Glutamatergic neuron (in vitro differentiated cells): ENCODE data around the gene RPS6KB2. TPM values are rescaled to one million over a fixed set of nuclear protein-coding genes. Genes with fewer than 3 reads are reported as not detected.
A peak's percentile ranks its signal among the peaks of the same experiment; 100 is the strongest.

Experiments used
- DNase-seq: peaks from one replicate; pipeline ENCODE4 v3.0.0; 2022
- H3K27ac Mint-ChIP-seq: one replicate; pipeline ENCODE4 v1.8.0; 2020; ENCODE audit warnings: mild to moderate bottlenecking, mixed read lengths, inconsistent platforms; ENCODE audit not compliant: unreplicated experiment
- H3K27me3 Mint-ChIP-seq: one replicate; pipeline ENCODE4 v1.8.0; 2020; ENCODE audit warnings: mild to moderate bottlenecking, moderate library complexity, mixed read lengths, inconsistent platforms; ENCODE audit not compliant: unreplicated experiment
- H3K36me3 Mint-ChIP-seq: one replicate; pipeline ENCODE4 v1.8.0; 2020; ENCODE audit warnings: mild to moderate bottlenecking, mixed read lengths, inconsistent platforms; ENCODE audit not compliant: unreplicated experiment
- H3K4me1 Mint-ChIP-seq: one replicate; pipeline ENCODE4 v1.8.0; 2020; ENCODE audit warnings: mild to moderate bottlenecking, low read depth, mixed read lengths, inconsistent platforms; ENCODE audit not compliant: unreplicated experiment
- H3K4me3 Mint-ChIP-seq: one replicate; pipeline ENCODE4 v1.8.0; 2020; ENCODE audit warnings: mild to moderate bottlenecking, mixed read lengths, inconsistent platforms; ENCODE audit not compliant: unreplicated experiment
- H3K9me3 Mint-ChIP-seq: one replicate; pipeline ENCODE4 v1.8.0; 2020; ENCODE audit warnings: mild to moderate bottlenecking, moderate library complexity, mixed read lengths, inconsistent platforms; ENCODE audit not compliant: unreplicated experiment
- CTCF ChIP-seq: fragments of 200-600 bp; sonication (generic); IDR thresholded peaks from one replicate; pipeline ENCODE4 v1.5.0; 2021; ENCODE audit not compliant: partially characterized antibody, unreplicated experiment
- total RNA-seq: library from RNA; stranded (reverse); fragmentation: NEBNext Ultra II Directional; extraction: Animal tissue kit (Norgen Biotek cat#: 25700); gene quantifications from one replicate; pipeline ENCODE4 v1.2.1, GENCODE V29; 2021; ENCODE audit not compliant: unreplicated experiment

The RPS6KB2 gene
- total RNA-seq, 1 donor from 2014 or later: 69.0 TPM

- Mint-ChIP-seq H3K27me3 (peaks cover 3% of the 10 kb centered on the region), H3K9me3 (no peaks in the 10 kb centered on the region), H3K4me3 (no peak overlapping the region), H3K27ac (no peak overlapping the region), H3K4me1 (peaks cover 5% of the 10 kb centered on the region), H3K36me3 (no peaks in the 10 kb centered on the region)
- no peak for DNase-seq
- no peak for TF ChIP-seq CTCF
Measured at GRCh38 chr11:67405688-67406339, 22.5 kb upstream of the RPS6KB2 start.

GRCh38 chr11:67406420-67406968, 21.8 kb upstream of the RPS6KB2 start:
- Mint-ChIP-seq H3K27ac (no peak overlapping the region), H3K4me1 (peaks cover 5% of the 10 kb centered on the region), H3K36me3 (no peaks in the 10 kb centered on the region), H3K4me3 (no peak overlapping the region), H3K9me3 (no peaks in the 10 kb centered on the region), H3K27me3 (peaks cover 3% of the 10 kb centered on the region)
- no peak for DNase-seq
- no peak for TF ChIP-seq CTCF

- Mint-ChIP-seq H3K27me3 (peaks cover 3% of the 10 kb centered on the region), H3K27ac (peak overlapping the region; percentile 49), H3K4me1 (peaks cover 5% of the 10 kb centered on the region), H3K4me3 (no peak overlapping the region), H3K9me3 (no peaks in the 10 kb centered on the region), H3K36me3 (no peaks in the 10 kb centered on the region)
- TF ChIP-seq CTCF: no peak
- no peak for DNase-seq
Measured at GRCh38 chr11:67406969-67407687, 21.2 kb upstream of the RPS6KB2 start.

DNA sequence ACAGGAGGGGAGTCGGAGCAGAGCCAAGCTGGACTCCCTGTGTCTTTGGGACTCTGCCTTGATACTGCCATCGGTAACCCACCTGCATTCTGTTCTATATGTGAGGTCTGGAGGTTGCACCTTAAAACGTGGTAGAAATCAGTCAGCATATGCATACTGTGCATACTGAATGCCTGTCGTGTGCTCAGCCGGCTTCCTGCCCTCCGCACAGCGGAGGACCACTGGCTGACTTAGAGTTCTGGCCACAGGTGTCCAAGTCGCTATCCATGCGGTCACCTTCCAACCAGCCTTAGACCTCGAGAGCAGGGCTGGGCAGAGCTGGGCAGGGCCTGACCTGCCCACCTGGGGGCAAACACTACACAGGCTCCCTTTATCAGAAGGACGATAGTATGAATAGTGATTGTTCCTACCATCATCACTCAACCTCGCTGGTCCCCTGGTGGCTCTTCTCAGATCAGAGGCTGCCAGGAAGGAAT, 20.6 kb upstream of the RPS6KB2 start:
- Mint-ChIP-seq H3K9me3 (no peaks in the 10 kb centered on the region), H3K27ac (no peak overlapping the region), H3K4me1 (peaks cover 5% of the 10 kb centered on the region), H3K27me3 (peaks cover 3% of the 10 kb centered on the region), H3K36me3 (no peaks in the 10 kb centered on the region), H3K4me3 (no peak overlapping the region)
- no peak for DNase-seq
- no peak for TF ChIP-seq CTCF
